HFF-Myc (cell line): ENCODE results near the gene P3H4.
"Not testable (repeated sequence)": the region's sequence is repeated elsewhere in the genome, so short reads cannot be mapped to it uniquely, and the experiment has no call there.

Experiments
- DNase-seq: peaks from one replicate; pipeline ENCODE4 v3.0.0-alpha.2; 2011; ENCODE audit warnings: low read depth; ENCODE audit errors: extremely low read depth
- H3K4me3 ChIP-seq: replicated peaks from 2 replicates; pipeline ENCODE4 v1.5.1; 2011; ENCODE audit warnings: low read depth, mild to moderate bottlenecking, control low read depth, low read length
- CTCF ChIP-seq: IDR thresholded peaks from 2 replicates; pipeline ENCODE4 v1.5.1; 2012; ENCODE audit warnings: mild to moderate bottlenecking, low read depth, low read length, control low read depth; ENCODE audit errors: missing control alignments

The P3H4 gene

GRCh38 chr17:41837761-41838538, 26.2 kb upstream of the P3H4 start, which contains the start of gene KLHL10:
Gene KLHL10 (plus strand): TSS chr17:41837825. CDS start chr17:41837933, 108 bp downstream.
- TF ChIP-seq CTCF, result no peak
- DNase-seq, result no peak
- peak within 1 kb of the TSS; percentile 86 for H3K4me3 ChIP-seq

- no peak for DNase-seq
- TF ChIP-seq CTCF, result no peak
- peak overlapping the region; percentile 86 for H3K4me3 ChIP-seq
Observed at GRCh38 chr17:41836550-41837196, 24.9 kb upstream of the P3H4 start.

- no peak for DNase-seq
Observed at GRCh38 chr17:41835800-41836549, 24.2 kb upstream of the P3H4 start, which contains the start of gene NT5C3B. Gene NT5C3B (minus strand): TSS chr17:41836232. CDS start chr17:41836193, 39 bp downstream.

GRCh38 chr17:41835214-41835799, 23.6 kb upstream of the P3H4 start:
- H3K4me3 ChIP-seq, result peak overlapping the region; percentile 86
- TF ChIP-seq CTCF, result no peak
- DNase-seq, result no peak

More at GRCh38 chr17:41835800-41836549, 24.2 kb upstream of the P3H4 start, which contains the start of gene NT5C3B:
- TF ChIP-seq CTCF, result no peak
- H3K4me3 ChIP-seq, result peak within 1 kb of the TSS; percentile 86

- DNase-seq, H3K4me3 ChIP-seq: not testable (repeated sequence)
Observed at GRCh38 chr17:41829961-41830360, 18.2 kb upstream of the P3H4 start.

GRCh38 chr17:41825175-41825845, 13.6 kb upstream of the P3H4 start:
- no peak for TF ChIP-seq CTCF
- no peak overlapping the region for H3K4me3 ChIP-seq
- no peak for DNase-seq
